ENCODE data around the gene CD33. TPM values are rescaled to one million over a fixed set of nuclear protein-coding genes. Genes with fewer than 3 reads are reported as not detected.

CD33 gene
- polyA plus RNA-seq, 1 donor from 2014 or later = not detected

DNA sequence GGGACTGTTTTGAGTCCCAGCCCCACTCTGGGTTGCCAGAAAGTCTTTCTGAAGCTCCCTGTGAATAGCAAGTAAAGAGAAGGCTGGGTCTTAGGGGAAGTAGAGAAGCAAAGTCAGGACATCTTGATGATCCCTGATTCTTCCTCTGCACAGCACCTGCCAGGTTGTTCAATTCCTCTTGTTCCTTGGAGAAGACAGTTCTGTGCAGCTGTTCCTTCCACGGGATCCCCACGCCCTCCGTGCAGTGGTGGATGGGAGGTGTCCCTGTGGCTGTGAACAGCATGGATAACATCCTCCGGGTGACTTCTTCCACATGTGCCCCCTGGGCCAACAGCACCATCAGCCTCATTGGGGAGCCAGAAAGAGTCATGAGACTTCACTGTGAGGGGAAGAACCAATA, 57.5 kb downstream of the CD33 start:
- H3F3A ChIP-seq (ENCODE audit: insufficient read depth, low read length, poor library complexity, severe bottlenecking) = no peaks in the 10 kb centered on the region
- no peak overlapping the region for H3K9ac ChIP-seq (ENCODE audit: low read length)
- H3K79me2 ChIP-seq (replicated peaks; ENCODE audit: insufficient read depth, low read length) = no peaks in the 10 kb centered on the region
- H3K27ac ChIP-seq (ENCODE audit: low read length) = no peak overlapping the region
- H3K4me3 ChIP-seq (ENCODE audit: low read length) = no peak overlapping the region
- no peaks in the 10 kb centered on the region for H3K27me3 ChIP-seq (ENCODE audit: insufficient read depth, low read depth, low read length)
- H3K36me3 ChIP-seq (ENCODE audit: insufficient read depth, low read length) = no peaks in the 10 kb centered on the region
- H3K4me2 ChIP-seq (ENCODE audit: low read length) = no peak overlapping the region
- no peaks in the 10 kb centered on the region for H4K20me1 ChIP-seq (ENCODE audit: insufficient read depth)
- H3K9me3 ChIP-seq (ENCODE audit: low read length) = no peaks in the 10 kb centered on the region
- no peaks in the 10 kb centered on the region for H3K9me2 ChIP-seq (ENCODE audit: insufficient read depth, low read length)
- TF ChIP-seq CTCF (IDR thresholded peaks at IDR 0.05; ENCODE audit: poor library complexity, severe bottlenecking) = no peak
- no peak for TF ChIP-seq EP300 (conservative IDR thresholded peaks at IDR 0.05; ENCODE audit: poor library complexity, severe bottlenecking)
- no peak for TF ChIP-seq TAF1 (IDR thresholded peaks at IDR 0.05; ENCODE audit: low read depth)
- no peak for TF ChIP-seq EZH2 (IDR thresholded peaks at IDR 0.05; ENCODE audit: borderline replicate concordance, insufficient read depth, low read length, poor library complexity, severe bottlenecking)
- no peak for TF ChIP-seq MXI1 (conservative IDR thresholded peaks at IDR 0.05; ENCODE audit: poor library complexity, severe bottlenecking)
- no peak for TF ChIP-seq SMC3 (conservative IDR thresholded peaks at IDR 0.05; ENCODE audit: poor library complexity)
- TF ChIP-seq, protein P1, sequence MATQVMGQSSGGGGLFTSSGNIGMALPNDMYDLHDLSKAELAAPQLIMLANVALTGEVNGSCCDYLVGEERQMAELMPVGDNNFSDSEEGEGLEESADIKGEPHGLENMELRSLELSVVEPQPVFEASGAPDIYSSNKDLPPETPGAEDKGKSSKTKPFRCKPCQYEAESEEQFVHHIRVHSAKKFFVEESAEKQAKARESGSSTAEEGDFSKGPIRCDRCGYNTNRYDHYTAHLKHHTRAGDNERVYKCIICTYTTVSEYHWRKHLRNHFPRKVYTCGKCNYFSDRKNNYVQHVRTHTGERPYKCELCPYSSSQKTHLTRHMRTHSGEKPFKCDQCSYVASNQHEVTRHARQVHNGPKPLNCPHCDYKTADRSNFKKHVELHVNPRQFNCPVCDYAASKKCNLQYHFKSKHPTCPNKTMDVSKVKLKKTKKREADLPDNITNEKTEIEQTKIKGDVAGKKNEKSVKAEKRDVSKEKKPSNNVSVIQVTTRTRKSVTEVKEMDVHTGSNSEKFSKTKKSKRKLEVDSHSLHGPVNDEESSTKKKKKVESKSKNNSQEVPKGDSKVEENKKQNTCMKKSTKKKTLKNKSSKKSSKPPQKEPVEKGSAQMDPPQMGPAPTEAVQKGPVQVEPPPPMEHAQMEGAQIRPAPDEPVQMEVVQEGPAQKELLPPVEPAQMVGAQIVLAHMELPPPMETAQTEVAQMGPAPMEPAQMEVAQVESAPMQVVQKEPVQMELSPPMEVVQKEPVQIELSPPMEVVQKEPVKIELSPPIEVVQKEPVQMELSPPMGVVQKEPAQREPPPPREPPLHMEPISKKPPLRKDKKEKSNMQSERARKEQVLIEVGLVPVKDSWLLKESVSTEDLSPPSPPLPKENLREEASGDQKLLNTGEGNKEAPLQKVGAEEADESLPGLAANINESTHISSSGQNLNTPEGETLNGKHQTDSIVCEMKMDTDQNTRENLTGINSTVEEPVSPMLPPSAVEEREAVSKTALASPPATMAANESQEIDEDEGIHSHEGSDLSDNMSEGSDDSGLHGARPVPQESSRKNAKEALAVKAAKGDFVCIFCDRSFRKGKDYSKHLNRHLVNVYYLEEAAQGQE (IDR thresholded peaks at IDR 0.05; ENCODE audit: borderline replicate concordance) = no peak
- H2AFZ ChIP-seq (ENCODE audit: low read depth, low read length) = no peak overlapping the region

DNA sequence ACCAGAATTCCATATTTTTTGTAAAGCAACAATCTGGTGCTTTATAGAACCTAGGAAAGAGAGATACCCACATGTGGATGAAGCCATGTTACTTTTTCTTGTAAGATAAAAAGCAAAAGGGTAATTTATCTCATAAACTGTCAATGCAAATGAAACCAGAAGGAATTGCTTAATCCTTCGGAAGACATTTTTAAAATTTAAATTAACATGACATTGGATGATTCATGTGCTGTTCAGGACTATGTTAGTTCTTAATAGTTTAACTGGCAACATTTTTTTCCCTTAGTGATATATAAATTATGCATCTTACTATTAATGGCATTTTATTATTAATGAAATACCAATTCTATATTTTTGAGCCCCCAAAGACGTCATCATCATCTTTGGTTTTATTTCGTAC, 60.8 kb downstream of the CD33 start:
- no peaks in the 10 kb centered on the region for H3K9me3 ChIP-seq (ENCODE audit: low read length)
- H3K79me2 ChIP-seq (replicated peaks; ENCODE audit: insufficient read depth, low read length) = no peaks in the 10 kb centered on the region
- H3K27me3 ChIP-seq (ENCODE audit: insufficient read depth, low read depth, low read length) = no peaks in the 10 kb centered on the region
- no peak for TF ChIP-seq EZH2 (IDR thresholded peaks at IDR 0.05; ENCODE audit: borderline replicate concordance, insufficient read depth, low read length, poor library complexity, severe bottlenecking)
- no peak for TF ChIP-seq MXI1 (conservative IDR thresholded peaks at IDR 0.05; ENCODE audit: poor library complexity, severe bottlenecking)
- no peak for TF ChIP-seq EP300 (conservative IDR thresholded peaks at IDR 0.05; ENCODE audit: poor library complexity, severe bottlenecking)
- TF ChIP-seq, protein P1 (IDR thresholded peaks at IDR 0.05; ENCODE audit: borderline replicate concordance) = no peak
- no peak for TF ChIP-seq TAF1 (IDR thresholded peaks at IDR 0.05; ENCODE audit: low read depth)
- TF ChIP-seq SMC3 (conservative IDR thresholded peaks at IDR 0.05; ENCODE audit: poor library complexity) = no peak
- H2AFZ ChIP-seq (ENCODE audit: low read depth, low read length) = no peak overlapping the region
- no peak overlapping the region for H3K4me2 ChIP-seq (ENCODE audit: low read length)
- H3K36me3 ChIP-seq (ENCODE audit: insufficient read depth, low read length) = no peaks in the 10 kb centered on the region
- H3K9me2 ChIP-seq (ENCODE audit: insufficient read depth, low read length) = no peaks in the 10 kb centered on the region
- no peak overlapping the region for H3K4me3 ChIP-seq (ENCODE audit: low read length)
- no peaks in the 10 kb centered on the region for H3F3A ChIP-seq (ENCODE audit: insufficient read depth, low read length, poor library complexity, severe bottlenecking)
- no peak overlapping the region for H3K27ac ChIP-seq (ENCODE audit: low read length)
- no peaks in the 10 kb centered on the region for H4K20me1 ChIP-seq (ENCODE audit: insufficient read depth)
- no peak overlapping the region for H3K9ac ChIP-seq (ENCODE audit: low read length)

Small RNAs within 50 kb of the gene (small RNA-seq; reads per million reads assigned to genes)
- gene MIR8074 = 0 reads per million in 3 experiments

Other genes starting within 250 kb of the CD33 start
- not detected in 2 replicates for gene KLK7, start 241.2 kb upstream of the CD33 start, polyA plus RNA-seq
- gene KLK8, start 223.5 kb upstream of the CD33 start, polyA plus RNA-seq = not detected in 2 replicates
- gene KLK10, start 205.4 kb upstream of the CD33 start, polyA plus RNA-seq = 0.73 TPM in 1 of 2 replicates, not detected in the other
- gene KLK11, start 198.5 kb upstream of the CD33 start, polyA plus RNA-seq = not detected in 2 replicates
- gene KLK12, start 190.1 kb upstream of the CD33 start, polyA plus RNA-seq = not detected in 2 replicates
- not detected in 2 replicates for gene KLK13, start 160.0 kb upstream of the CD33 start, polyA plus RNA-seq
- gene KLK14, start 142.2 kb upstream of the CD33 start, polyA plus RNA-seq = not detected in 2 replicates
- gene CTU1, start 116.7 kb upstream of the CD33 start, polyA plus RNA-seq = 12.6 and 16.4 TPM in 2 replicates
- not detected in 2 replicates for gene SIGLEC9, start 100.2 kb upstream of the CD33 start, polyA plus RNA-seq
- gene SIGLEC7, start 82.8 kb upstream of the CD33 start, polyA plus RNA-seq = not detected in 2 replicates
- gene SIGLECL1, start 26.0 kb downstream of the CD33 start, polyA plus RNA-seq = not detected in 2 replicates
- gene IGLON5, start 86.6 kb downstream of the CD33 start, polyA plus RNA-seq = 13.5 and 18.3 TPM in 2 replicates
- gene VSIG10L, start 117.1 kb downstream of the CD33 start, polyA plus RNA-seq = 1.5 and 2.3 TPM in 2 replicates
- gene ETFB, start 141.3 kb downstream of the CD33 start, polyA plus RNA-seq = 361 and 383 TPM in 2 replicates
- not detected in 2 replicates for gene CLDND2, start 143.9 kb downstream of the CD33 start, polyA plus RNA-seq
- gene NKG7, start 147.6 kb downstream of the CD33 start, polyA plus RNA-seq = not detected in 2 replicates
- not detected in 2 replicates for gene LIM2, start 162.9 kb downstream of the CD33 start, polyA plus RNA-seq
- not detected in 2 replicates for gene C19orf84, start 165.5 kb downstream of the CD33 start, polyA plus RNA-seq
- gene SIGLEC10, start 192.6 kb downstream of the CD33 start, polyA plus RNA-seq = not detected in 2 replicates
- gene SIGLEC8, start 233.4 kb downstream of the CD33 start, polyA plus RNA-seq = not detected in 2 replicates